Measurements from ENCODE around the gene TTC5. TPM values are rescaled to one million over a fixed set of nuclear protein-coding genes. Genes with fewer than 3 reads are reported as not detected.

Gene TTC5
- total and polyA plus RNA-seq, 2 donors (not counting 1 experiment from before 2014, with no cell fraction given): 8.2 to 37.5 TPM

DNA sequence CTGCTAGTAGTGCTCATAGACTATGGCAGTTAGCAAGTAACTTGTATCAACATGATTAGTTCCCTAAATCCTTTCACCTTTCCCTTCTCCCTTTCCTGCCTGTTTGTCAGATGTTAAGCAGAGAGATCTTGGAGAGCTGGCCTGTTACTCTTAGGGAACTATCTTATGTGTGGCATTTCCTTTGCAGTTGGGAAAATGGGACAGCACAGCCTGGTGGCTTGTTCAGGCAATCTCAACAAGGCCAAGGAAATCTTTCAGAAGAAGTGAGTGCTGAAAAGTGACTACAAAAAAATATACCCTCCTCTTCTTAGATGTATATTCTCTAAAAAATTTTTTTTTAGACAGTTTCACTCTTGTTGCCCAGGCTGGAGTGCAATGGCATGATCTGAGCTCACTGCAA, 45.1 kb upstream of the TTC5 start:
- peaks cover 10 to 34% of the 10 kb centered on the region in 2 experiments for H3K36me3 ChIP-seq (replicated peaks in 1 of 2; ENCODE audit: control extremely low read depth in 1 of 2, control insufficient read depth in 1 of 2, extremely low read depth in 1 of 2, insufficient read depth in 2 of 2, low read length in 1 of 2)
- H3K4me1 Mint-ChIP-seq: no peaks in the 10 kb centered on the region
- no peaks in the 10 kb centered on the region for H3K9me3 ChIP-seq (ENCODE audit: control extremely low read depth in 1 of 3, control insufficient read depth in 2 of 3, insufficient read depth in 1 of 3, low read length in 2 of 3)
- no peaks in the 10 kb centered on the region for H3K9me3 Mint-ChIP-seq (ENCODE audit: insufficient read depth)
- no peaks in the 10 kb centered on the region for H4K20me1 ChIP-seq (ENCODE audit: control insufficient read depth, insufficient read depth, low read length, poor library complexity, severe bottlenecking)
- no peak overlapping the region for H3K27ac ChIP-seq (ENCODE audit: low read length in 2 of 2)
- no peak overlapping the region for H3K4me2 ChIP-seq (replicated peaks; ENCODE audit: low read depth, low read length, poor library complexity, severe bottlenecking)
- no peak overlapping the region for H3K4me3 Mint-ChIP-seq
- H3K4me3 ChIP-seq (ENCODE audit: control extremely low read depth in 1 of 5, extremely low read depth in 1 of 5, insufficient read depth in 1 of 5, low read depth in 2 of 5, low read length in 4 of 5): no peak overlapping the region
- intact Hi-C loops (cut with micrococcal nuclease): no loop called here
- ChIA-PET POLR2A (no interaction called here), CTCF (interaction anchor here (1.3 to 4.2 kb wide), 2 partner anchors 11 to 24 kb away, joined by 3 to 36 read pairs; no protein-coding TSS in a partner anchor)
- peak overlapping the region; percentile 43 for H3K27ac Mint-ChIP-seq
- peaks cover 7% of the 10 kb centered on the region for H3K79me2 ChIP-seq (ENCODE audit: control insufficient read depth, insufficient read depth, low read length)
- H3K4me1 ChIP-seq (ENCODE audit: control insufficient read depth in 2 of 2, insufficient read depth in 2 of 2, low read length in 2 of 2): no peaks in the 10 kb centered on the region
- no peak overlapping the region for H3K9ac ChIP-seq (ENCODE audit: low read length)
- H2AFZ ChIP-seq (ENCODE audit: insufficient read depth, low read depth, low read length, poor library complexity, severe bottlenecking): no peak overlapping the region
- ATAC-seq (ENCODE audit: low read depth) (no peak), DNase-seq (no peak)
- H3K27me3 ChIP-seq (replicated peaks in 1 of 4; ENCODE audit: control extremely low read depth in 1 of 4, control insufficient read depth in 3 of 4, insufficient read depth in 4 of 4, low read length in 3 of 4): no peaks in the 10 kb centered on the region
- TF ChIP-seq, protein P1, sequence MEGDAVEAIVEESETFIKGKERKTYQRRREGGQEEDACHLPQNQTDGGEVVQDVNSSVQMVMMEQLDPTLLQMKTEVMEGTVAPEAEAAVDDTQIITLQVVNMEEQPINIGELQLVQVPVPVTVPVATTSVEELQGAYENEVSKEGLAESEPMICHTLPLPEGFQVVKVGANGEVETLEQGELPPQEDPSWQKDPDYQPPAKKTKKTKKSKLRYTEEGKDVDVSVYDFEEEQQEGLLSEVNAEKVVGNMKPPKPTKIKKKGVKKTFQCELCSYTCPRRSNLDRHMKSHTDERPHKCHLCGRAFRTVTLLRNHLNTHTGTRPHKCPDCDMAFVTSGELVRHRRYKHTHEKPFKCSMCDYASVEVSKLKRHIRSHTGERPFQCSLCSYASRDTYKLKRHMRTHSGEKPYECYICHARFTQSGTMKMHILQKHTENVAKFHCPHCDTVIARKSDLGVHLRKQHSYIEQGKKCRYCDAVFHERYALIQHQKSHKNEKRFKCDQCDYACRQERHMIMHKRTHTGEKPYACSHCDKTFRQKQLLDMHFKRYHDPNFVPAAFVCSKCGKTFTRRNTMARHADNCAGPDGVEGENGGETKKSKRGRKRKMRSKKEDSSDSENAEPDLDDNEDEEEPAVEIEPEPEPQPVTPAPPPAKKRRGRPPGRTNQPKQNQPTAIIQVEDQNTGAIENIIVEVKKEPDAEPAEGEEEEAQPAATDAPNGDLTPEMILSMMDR (IDR thresholded peaks at IDR 0.05): no peak
- no peak for TF ChIP-seq EZH2 (IDR thresholded peaks at IDR 0.05; ENCODE audit: borderline replicate concordance, insufficient read depth, low read depth, low read length, poor library complexity, severe bottlenecking)
- H3K27me3 Mint-ChIP-seq: no peaks in the 10 kb centered on the region

DNA sequence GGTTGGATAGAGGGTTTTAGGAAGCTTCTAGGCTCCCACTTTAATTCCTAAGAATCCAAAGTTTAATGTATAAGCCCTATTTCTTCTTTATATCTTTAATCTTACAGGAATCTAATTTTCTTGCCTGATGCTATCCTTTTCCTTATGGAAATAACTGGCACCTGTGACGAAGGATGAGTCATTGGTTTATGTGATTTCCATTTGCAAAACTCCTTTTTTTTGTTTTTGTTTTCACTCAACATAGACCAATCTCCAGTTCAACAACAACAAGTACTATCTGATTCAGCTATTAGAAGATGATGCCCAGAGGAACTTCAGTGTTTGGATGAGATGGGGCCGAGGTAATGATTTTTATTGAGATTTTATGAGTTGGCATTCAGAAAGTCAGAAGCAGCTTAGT, 44.5 kb upstream of the TTC5 start:
- intact Hi-C loops (cut with micrococcal nuclease): no loop called here
- Histone ChIP-seq H3K27me3 (replicated peaks in 1 of 4; ENCODE audit: control extremely low read depth in 1 of 4, control insufficient read depth in 3 of 4, insufficient read depth in 4 of 4, low read length in 3 of 4) (no peaks in the 10 kb centered on the region), H2AFZ (ENCODE audit: insufficient read depth, low read depth, low read length, poor library complexity, severe bottlenecking) (no peak overlapping the region), H4K20me1 (ENCODE audit: control insufficient read depth, insufficient read depth, low read length, poor library complexity, severe bottlenecking) (no peaks in the 10 kb centered on the region), H3K4me3 (ENCODE audit: control extremely low read depth in 1 of 5, extremely low read depth in 1 of 5, insufficient read depth in 1 of 5, low read depth in 2 of 5, low read length in 4 of 5) (no peak overlapping the region), H3K4me2 (replicated peaks; ENCODE audit: low read depth, low read length, poor library complexity, severe bottlenecking) (no peak overlapping the region), H3K4me1 (ENCODE audit: control insufficient read depth in 2 of 2, insufficient read depth in 2 of 2, low read length in 2 of 2) (no peaks in the 10 kb centered on the region), H3K9ac (ENCODE audit: low read length) (no peak overlapping the region), H3K36me3 (replicated peaks in 1 of 2; ENCODE audit: control extremely low read depth in 1 of 2, control insufficient read depth in 1 of 2, extremely low read depth in 1 of 2, insufficient read depth in 2 of 2, low read length in 1 of 2) (peaks cover 10 to 32% of the 10 kb centered on the region in 2 experiments), H3K79me2 (ENCODE audit: control insufficient read depth, insufficient read depth, low read length) (peaks cover 7% of the 10 kb centered on the region), H3K27ac (ENCODE audit: low read length in 2 of 2) (no peak overlapping the region), H3K9me3 (ENCODE audit: control extremely low read depth in 1 of 3, control insufficient read depth in 2 of 3, insufficient read depth in 1 of 3, low read length in 2 of 3) (no peaks in the 10 kb centered on the region)
- Mint-ChIP-seq H3K27me3 (no peaks in the 10 kb centered on the region), H3K27ac (no peak overlapping the region), H3K4me3 (no peak overlapping the region), H3K9me3 (ENCODE audit: insufficient read depth) (no peaks in the 10 kb centered on the region), H3K4me1 (no peaks in the 10 kb centered on the region)
- no peak for ATAC-seq (ENCODE audit: low read depth)
- no peak for TF ChIP-seq EZH2 (IDR thresholded peaks at IDR 0.05; ENCODE audit: borderline replicate concordance, insufficient read depth, low read depth, low read length, poor library complexity, severe bottlenecking)
- TF ChIP-seq, protein P1 (IDR thresholded peaks at IDR 0.05): no peak
- 100% methylated on average over 1 of the region's 2 CpGs for WGBS (ENCODE audit: insufficient coverage)
- DNase-seq: no peak
- POLR2A ChIA-PET: interaction anchor here (0.6 kb wide), 1 partner anchor 496 kb away, joined by 3 read pairs; no protein-coding TSS in a partner anchor
- CTCF ChIA-PET: interaction anchor here (0.6 to 4.2 kb wide), 2 partner anchors 23 to 138 kb away, joined by 4 to 36 read pairs; no protein-coding TSS in a partner anchor
